ENCODE measurements around the gene IGFBP2.

GRCh38 chr2:216596236-216596979 is 36.8 kb upstream of the IGFBP2 start:
- TF ChIP-seq POLR2A (IDR thresholded peaks at IDR 0.05; ENCODE audit: low read length) (no peak), GATA1 (IDR thresholded peaks at IDR 0.05; ENCODE audit: low read depth, low read length) (no peak)
